SK-N-SH treated with all-trans-retinoic acid at 6 μM for 48 hours (cell line): ENCODE data around the gene GZMM.

Experiments used
- ATAC-seq: fragments of 200-7000 bp; cut with Tn5 transposase; 3 replicates; pipeline ENCODE4 v1.9.1; 2020; ENCODE audit warnings: mild to moderate bottlenecking, moderate library complexity
- ARNTL ChIP-seq: fragments of 450-650 bp; formaldehyde crosslinking; IDR thresholded peaks from 2 replicates; pipeline ENCODE4 v1.5.0; 2020; ENCODE audit warnings: low read depth, mild to moderate bottlenecking, moderate library complexity, borderline replicate concordance
- BACH2 ChIP-seq: fragments of 250-450 bp; sonication (Bioruptor Pico); IDR thresholded peaks from 2 replicates; pipeline ENCODE4 v1.9.0; 2021; ENCODE audit warnings: mild to moderate bottlenecking, borderline replicate concordance
- CSDC2 ChIP-seq: fragments of 250-450 bp; sonication (Bioruptor Pico); IDR thresholded peaks from 2 replicates; pipeline ENCODE4 v1.5.0; 2020; ENCODE audit warnings: mild to moderate bottlenecking, moderate library complexity
- ESRRG ChIP-seq: fragments of 250-450 bp; sonication (Bioruptor Pico); IDR thresholded peaks from 2 replicates; pipeline ENCODE4 v1.6.1; 2021; ENCODE audit warnings: mild to moderate bottlenecking
- OSR1 ChIP-seq: fragments of 250-450 bp; sonication (Bioruptor Pico); IDR thresholded peaks from 2 replicates; pipeline ENCODE4 v1.8.0; 2022; ENCODE audit warnings: moderate library complexity, mild to moderate bottlenecking, inconsistent platforms
- PPARA ChIP-seq: fragments of 250-450 bp; sonication (Bioruptor Pico); IDR thresholded peaks from 2 replicates; pipeline ENCODE4 v1.5.0; 2020; ENCODE audit warnings: mild to moderate bottlenecking, borderline replicate concordance
- TCF4 ChIP-seq: fragments of 250-450 bp; sonication (Bioruptor Pico); IDR thresholded peaks from 2 replicates; pipeline ENCODE4 v1.8.0; 2021; ENCODE audit warnings: mild to moderate bottlenecking, moderate library complexity, borderline replicate concordance
- TOX ChIP-seq: fragments of 250-450 bp; sonication (Bioruptor Pico); IDR thresholded peaks from 2 replicates; pipeline ENCODE4 v1.8.0; 2021; ENCODE audit warnings: mild to moderate bottlenecking, moderate library complexity, borderline replicate concordance
- ZC3H10 ChIP-seq: fragments of 250-450 bp; sonication (Bioruptor Pico); IDR thresholded peaks from 2 replicates; pipeline ENCODE4 v1.5.1; 2021; ENCODE audit warnings: mild to moderate bottlenecking, moderate library complexity
- ZFP3 ChIP-seq: fragments of 250-450 bp; sonication (Bioruptor Pico); IDR thresholded peaks from 2 replicates; pipeline ENCODE4 v1.5.0; 2020; ENCODE audit warnings: mild to moderate bottlenecking, moderate library complexity
- ZFP30 ChIP-seq: fragments of 450-650 bp; formaldehyde crosslinking; IDR thresholded peaks from 2 replicates; pipeline ENCODE4 v1.5.0; 2022; ENCODE audit warnings: mild to moderate bottlenecking, moderate library complexity
- ZNF565 ChIP-seq: fragments of 450-650 bp; formaldehyde crosslinking; conservative IDR thresholded peaks from 2 replicates; pipeline ENCODE4 v1.5.0; 2020; ENCODE audit warnings: low read depth, mild to moderate bottlenecking, moderate library complexity
- ZNF70 ChIP-seq: fragments of 450-650 bp; formaldehyde crosslinking; IDR thresholded peaks from 2 replicates; pipeline ENCODE4 v1.5.0; 2020; ENCODE audit warnings: mild to moderate bottlenecking, moderate library complexity
- ZNF8 ChIP-seq: fragments of 450-650 bp; formaldehyde crosslinking; IDR thresholded peaks from 2 replicates; pipeline ENCODE4 v1.5.0; 2020; ENCODE audit warnings: mild to moderate bottlenecking, moderate library complexity
- TF ChIP-seq, protein P1 (sequence below): fragments of 250-450 bp; sonication (Bioruptor Pico); IDR thresholded peaks from 2 replicates; pipeline ENCODE4 v1.8.0; 2020; ENCODE audit warnings: mild to moderate bottlenecking, moderate library complexity, borderline replicate concordance
- TF ChIP-seq, protein P2 (sequence below): fragments of 250-450 bp; sonication (Bioruptor Pico); IDR thresholded peaks from 2 replicates; pipeline ENCODE4 v1.5.1; 2021; ENCODE audit warnings: mild to moderate bottlenecking, moderate library complexity
- TF ChIP-seq, protein P3 (sequence below): fragments of 250-450 bp; sonication (Bioruptor Pico); IDR thresholded peaks from 2 replicates; pipeline ENCODE4 v1.8.0; 2021; ENCODE audit warnings: low read depth, mild to moderate bottlenecking, moderate library complexity, borderline replicate concordance
- TF ChIP-seq, protein P4 (sequence below): fragments of 250-450 bp; sonication (Bioruptor Pico); IDR thresholded peaks from 2 replicates; pipeline ENCODE4 v1.5.0; 2020; ENCODE audit warnings: mild to moderate bottlenecking, moderate library complexity
- TF ChIP-seq, protein P5 (sequence below): fragments of 250-450 bp; sonication (Bioruptor Pico); IDR thresholded peaks from 2 replicates; pipeline ENCODE4 v1.5.1; 2020; ENCODE audit warnings: low read depth, mild to moderate bottlenecking, moderate library complexity

The GZMM gene

DNA sequence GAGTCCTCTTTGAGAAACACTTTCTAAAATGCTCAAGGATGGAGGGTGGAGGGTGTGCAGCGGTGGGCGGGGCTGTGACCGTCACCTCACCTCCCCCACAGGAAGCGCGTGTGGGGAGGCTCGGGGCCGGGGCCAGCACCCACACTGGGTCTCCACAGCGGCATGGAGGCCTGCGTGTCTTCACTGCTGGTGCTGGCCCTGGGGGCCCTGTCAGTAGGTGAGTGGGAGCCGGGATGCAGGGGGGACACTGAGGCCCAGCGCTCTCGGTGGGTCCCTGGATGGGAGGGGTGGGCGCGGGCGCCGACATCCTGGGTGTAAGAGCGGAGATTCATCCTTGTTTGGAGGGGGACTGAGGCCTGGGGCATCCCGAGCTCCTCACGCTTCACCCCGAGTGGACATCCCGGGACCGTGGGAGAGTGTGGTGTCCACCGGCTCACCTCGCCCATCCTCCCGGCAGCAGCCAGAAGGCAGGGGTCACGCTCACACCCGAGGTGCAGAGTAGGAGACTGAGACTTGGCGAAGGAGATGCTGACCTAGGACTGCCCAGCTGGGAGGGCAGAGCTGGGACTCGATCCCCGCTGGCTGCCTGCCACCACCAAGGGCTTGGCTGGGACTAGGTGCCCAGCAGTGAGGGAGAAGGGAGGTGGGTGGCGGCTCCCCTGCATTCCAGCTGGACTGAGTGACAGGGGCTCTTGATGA lies at the start of gene GZMM:
TSS of gene GZMM (plus strand) at position 144 of the 699 bp plus-strand sequence. CDS start at position 163, 19 bp downstream.
- TF ChIP-seq CSDC2 (CRISPR knock-in tag): no peak
- no peak for TF ChIP-seq ZNF70 (CRISPR knock-in tag)
- TF ChIP-seq, protein P1, sequence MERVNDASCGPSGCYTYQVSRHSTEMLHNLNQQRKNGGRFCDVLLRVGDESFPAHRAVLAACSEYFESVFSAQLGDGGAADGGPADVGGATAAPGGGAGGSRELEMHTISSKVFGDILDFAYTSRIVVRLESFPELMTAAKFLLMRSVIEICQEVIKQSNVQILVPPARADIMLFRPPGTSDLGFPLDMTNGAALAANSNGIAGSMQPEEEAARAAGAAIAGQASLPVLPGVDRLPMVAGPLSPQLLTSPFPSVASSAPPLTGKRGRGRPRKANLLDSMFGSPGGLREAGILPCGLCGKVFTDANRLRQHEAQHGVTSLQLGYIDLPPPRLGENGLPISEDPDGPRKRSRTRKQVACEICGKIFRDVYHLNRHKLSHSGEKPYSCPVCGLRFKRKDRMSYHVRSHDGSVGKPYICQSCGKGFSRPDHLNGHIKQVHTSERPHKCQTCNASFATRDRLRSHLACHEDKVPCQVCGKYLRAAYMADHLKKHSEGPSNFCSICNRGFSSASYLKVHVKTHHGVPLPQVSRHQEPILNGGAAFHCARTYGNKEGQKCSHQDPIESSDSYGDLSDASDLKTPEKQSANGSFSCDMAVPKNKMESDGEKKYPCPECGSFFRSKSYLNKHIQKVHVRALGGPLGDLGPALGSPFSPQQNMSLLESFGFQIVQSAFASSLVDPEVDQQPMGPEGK: no peak
- no peak for TF ChIP-seq ZFP30
- no peak for TF ChIP-seq TOX (CRISPR knock-in tag)
- TF ChIP-seq, protein P2, sequence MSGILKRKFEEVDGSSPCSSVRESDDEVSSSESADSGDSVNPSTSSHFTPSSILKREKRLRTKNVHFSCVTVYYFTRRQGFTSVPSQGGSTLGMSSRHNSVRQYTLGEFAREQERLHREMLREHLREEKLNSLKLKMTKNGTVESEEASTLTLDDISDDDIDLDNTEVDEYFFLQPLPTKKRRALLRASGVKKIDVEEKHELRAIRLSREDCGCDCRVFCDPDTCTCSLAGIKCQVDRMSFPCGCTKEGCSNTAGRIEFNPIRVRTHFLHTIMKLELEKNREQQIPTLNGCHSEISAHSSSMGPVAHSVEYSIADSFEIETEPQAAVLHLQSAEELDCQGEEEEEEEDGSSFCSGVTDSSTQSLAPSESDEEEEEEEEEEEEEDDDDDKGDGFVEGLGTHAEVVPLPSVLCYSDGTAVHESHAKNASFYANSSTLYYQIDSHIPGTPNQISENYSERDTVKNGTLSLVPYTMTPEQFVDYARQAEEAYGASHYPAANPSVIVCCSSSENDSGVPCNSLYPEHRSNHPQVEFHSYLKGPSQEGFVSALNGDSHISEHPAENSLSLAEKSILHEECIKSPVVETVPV (CRISPR knock-in tag): no peak
- no peak for TF ChIP-seq PPARA (CRISPR knock-in tag)
- no peak for TF ChIP-seq ZNF565 (CRISPR knock-in tag)
- TF ChIP-seq, protein P3, sequence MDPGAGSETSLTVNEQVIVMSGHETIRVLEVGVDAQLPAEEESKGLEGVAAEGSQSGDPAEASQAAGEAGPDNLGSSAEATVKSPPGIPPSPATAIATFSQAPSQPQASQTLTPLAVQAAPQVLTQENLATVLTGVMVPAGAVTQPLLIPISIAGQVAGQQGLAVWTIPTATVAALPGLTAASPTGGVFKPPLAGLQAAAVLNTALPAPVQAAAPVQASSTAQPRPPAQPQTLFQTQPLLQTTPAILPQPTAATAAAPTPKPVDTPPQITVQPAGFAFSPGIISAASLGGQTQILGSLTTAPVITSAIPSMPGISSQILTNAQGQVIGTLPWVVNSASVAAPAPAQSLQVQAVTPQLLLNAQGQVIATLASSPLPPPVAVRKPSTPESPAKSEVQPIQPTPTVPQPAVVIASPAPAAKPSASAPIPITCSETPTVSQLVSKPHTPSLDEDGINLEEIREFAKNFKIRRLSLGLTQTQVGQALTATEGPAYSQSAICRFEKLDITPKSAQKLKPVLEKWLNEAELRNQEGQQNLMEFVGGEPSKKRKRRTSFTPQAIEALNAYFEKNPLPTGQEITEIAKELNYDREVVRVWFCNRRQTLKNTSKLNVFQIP (CRISPR knock-in tag): no peak
- no peak for TF ChIP-seq ZFP3
- TF ChIP-seq ZNF8 (CRISPR knock-in tag): no peak
- TF ChIP-seq ZC3H10 (CRISPR knock-in tag): no peak
- TF ChIP-seq, protein P4, sequence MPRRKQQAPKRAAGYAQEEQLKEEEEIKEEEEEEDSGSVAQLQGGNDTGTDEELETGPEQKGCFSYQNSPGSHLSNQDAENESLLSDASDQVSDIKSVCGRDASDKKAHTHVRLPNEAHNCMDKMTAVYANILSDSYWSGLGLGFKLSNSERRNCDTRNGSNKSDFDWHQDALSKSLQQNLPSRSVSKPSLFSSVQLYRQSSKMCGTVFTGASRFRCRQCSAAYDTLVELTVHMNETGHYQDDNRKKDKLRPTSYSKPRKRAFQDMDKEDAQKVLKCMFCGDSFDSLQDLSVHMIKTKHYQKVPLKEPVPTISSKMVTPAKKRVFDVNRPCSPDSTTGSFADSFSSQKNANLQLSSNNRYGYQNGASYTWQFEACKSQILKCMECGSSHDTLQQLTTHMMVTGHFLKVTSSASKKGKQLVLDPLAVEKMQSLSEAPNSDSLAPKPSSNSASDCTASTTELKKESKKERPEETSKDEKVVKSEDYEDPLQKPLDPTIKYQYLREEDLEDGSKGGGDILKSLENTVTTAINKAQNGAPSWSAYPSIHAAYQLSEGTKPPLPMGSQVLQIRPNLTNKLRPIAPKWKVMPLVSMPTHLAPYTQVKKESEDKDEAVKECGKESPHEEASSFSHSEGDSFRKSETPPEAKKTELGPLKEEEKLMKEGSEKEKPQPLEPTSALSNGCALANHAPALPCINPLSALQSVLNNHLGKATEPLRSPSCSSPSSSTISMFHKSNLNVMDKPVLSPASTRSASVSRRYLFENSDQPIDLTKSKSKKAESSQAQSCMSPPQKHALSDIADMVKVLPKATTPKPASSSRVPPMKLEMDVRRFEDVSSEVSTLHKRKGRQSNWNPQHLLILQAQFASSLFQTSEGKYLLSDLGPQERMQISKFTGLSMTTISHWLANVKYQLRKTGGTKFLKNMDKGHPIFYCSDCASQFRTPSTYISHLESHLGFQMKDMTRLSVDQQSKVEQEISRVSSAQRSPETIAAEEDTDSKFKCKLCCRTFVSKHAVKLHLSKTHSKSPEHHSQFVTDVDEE (CRISPR knock-in tag): no peak
- no peak for TF ChIP-seq TCF4 (CRISPR knock-in tag)
- ATAC-seq: peak; percentile 21

DNA sequence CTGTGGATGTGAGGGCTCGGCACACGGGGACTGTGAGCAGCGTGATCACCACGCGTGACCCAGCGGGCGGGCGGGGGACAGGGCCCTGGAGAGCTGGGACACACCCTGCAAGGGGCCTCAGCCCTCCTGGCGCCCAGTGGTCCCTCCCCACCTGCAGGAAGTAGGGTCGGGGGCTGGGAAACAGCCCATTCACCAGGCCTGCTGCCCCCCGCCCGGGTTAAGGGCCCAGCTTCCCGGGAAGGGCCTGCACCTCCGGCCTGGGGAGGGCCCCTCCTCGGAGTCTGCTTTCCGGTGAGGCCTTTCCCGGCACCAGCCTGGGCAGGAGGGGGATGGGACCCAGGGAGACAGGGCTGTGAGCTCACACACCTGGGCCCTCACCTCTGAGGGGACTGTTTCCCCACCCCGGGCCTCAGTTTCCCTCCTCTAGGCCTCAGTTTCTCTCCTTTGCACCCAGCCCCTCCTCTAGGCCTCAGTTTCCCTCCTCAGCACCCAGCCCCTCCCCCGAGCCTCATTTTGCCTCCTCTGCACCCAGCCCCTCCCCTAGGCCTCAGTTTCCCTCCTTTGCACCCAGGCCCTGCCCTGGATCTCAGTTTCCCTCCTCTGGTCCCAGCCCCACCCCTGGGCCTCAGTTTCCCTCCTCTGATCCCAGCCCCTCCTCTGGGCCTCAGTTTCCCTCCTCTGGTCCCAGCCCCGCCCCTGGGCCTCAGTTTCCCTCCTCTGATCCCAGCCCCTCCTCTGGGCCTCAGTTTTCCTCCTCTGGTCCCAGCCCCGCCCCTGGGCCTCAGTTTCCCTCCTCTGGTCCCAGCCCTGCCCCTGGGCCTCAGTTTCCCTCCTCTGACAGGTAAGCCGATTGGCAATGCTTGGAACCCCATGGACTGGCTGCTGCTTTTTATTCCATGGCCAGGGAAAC lies 49.4 kb upstream of the GZMM start:
- ATAC-seq: no peak
- TF ChIP-seq, protein P1: no peak
- TF ChIP-seq ZNF70 (CRISPR knock-in tag) (no peak), ZNF8 (CRISPR knock-in tag) (no peak), ESRRG (no peak)

DNA sequence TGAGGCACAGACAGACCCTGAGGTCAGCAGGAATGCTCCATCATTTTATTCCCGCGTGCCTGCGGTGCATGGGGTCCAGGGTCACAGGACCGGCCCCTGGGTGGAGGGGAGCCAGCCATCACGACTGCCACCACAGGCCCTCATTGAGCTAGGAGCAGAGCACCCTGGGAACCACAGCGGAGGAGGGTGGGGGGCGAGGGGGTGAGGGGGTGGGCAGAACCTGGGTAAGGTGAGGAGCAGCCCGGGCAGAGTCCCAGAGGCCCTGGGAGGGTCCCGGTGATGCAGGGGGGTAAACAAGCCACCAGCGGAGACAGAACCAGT lies 48.8 kb upstream of the GZMM start:
- ATAC-seq: no peak
- no peak for TF ChIP-seq ARNTL (CRISPR knock-in tag)
- TF ChIP-seq ESRRG: no peak
- TF ChIP-seq, protein P5, sequence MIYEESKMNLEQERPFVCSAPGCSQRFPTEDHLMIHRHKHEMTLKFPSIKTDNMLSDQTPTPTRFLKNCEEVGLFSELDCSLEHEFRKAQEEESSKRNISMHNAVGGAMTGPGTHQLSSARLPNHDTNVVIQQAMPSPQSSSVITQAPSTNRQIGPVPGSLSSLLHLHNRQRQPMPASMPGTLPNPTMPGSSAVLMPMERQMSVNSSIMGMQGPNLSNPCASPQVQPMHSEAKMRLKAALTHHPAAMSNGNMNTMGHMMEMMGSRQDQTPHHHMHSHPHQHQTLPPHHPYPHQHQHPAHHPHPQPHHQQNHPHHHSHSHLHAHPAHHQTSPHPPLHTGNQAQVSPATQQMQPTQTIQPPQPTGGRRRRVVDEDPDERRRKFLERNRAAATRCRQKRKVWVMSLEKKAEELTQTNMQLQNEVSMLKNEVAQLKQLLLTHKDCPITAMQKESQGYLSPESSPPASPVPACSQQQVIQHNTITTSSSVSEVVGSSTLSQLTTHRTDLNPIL (CRISPR knock-in tag): no peak
- no peak for TF ChIP-seq ZNF565 (CRISPR knock-in tag)
- no peak for TF ChIP-seq CSDC2 (CRISPR knock-in tag)
- no peak for TF ChIP-seq OSR1 (CRISPR knock-in tag)
- TF ChIP-seq ZNF8 (CRISPR knock-in tag): no peak
- TF ChIP-seq, protein P4 (CRISPR knock-in tag): no peak
- no peak for TF ChIP-seq BACH2 (CRISPR knock-in tag)
- no peak for TF ChIP-seq ZFP30
- TF ChIP-seq ZC3H10 (CRISPR knock-in tag): no peak
